Stimulated activated CD4-positive, alpha-beta T cell treated with anti-CD3 and anti-CD28 coated beads, Interleukin-15, amount 100 ng/mL, for 24 hours (primary cell): ENCODE data around the gene GABPB1.
"Not testable (repeated sequence)": the region's sequence is repeated elsewhere in the genome, so short reads cannot be mapped to it uniquely, and the experiment has no call there.

Experiments used
- DNase-seq: peaks from one replicate; pipeline ENCODE4 v3.0.0-alpha.2; 2020

Gene GABPB1

DNA sequence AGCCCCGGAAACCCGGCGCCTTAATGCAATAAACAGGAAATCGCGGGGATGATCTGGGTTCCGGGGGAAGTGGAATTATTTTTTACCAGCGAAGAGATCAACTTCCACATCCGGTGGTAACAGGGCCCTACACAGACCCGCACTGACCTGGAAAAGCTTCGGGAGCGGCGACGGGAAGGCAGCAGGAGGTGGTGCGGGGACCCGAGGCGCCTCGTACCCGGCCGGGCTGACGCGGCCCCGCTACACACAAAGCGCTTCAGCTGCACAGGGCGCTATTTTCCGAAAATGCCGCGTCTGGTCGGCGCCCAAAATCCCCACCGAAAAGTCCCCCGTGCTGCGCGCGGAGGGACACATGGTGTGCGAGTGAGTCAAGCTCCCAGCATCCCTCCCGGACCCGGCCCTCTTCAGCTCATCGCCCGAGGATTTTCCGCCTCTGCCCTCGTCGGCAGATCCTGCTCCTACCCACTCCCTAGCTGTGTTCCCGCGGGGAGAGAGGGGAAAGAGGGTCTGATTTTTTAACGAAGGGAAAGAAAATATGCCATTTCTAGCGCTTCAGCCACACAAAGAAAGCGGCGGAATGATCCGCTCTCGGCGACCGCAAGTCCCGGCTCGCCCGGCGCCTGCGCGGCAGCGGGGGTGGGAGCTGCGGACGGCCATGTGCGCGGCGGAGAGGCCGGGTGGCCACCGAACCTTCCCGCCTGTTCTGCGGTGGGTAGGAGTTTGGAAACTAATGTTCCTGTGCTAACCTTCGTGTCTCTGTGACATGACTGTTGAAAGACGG is at the start of gene GABPB1:
Gene GABPB1 (minus strand): TSS at position 361 of the 781 bp plus-strand sequence. CDS start 45,400 bp downstream, outside the sequence.
- peak; percentile 91 for DNase-seq

DNA sequence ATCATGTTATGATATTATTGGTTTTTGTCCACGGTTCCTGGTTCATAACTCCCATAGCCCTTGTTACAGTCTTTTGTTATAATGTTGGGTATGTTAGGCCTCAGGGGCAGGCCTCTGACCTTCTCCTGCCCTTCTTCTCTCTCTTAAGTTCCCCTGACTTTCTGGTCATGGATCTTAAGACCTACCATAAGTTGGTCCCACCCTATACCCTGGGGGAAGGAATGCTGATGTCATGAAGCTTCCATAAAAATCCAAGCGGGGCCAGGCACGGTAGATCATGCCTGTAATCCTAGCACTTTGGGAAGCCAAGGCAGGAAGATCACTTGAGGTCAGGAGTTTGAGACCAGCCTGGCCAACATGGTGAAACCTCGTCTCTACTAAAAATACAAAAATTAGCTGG is 36.6 kb upstream of the GABPB1 start:
- not testable (repeated sequence) for DNase-seq

DNA sequence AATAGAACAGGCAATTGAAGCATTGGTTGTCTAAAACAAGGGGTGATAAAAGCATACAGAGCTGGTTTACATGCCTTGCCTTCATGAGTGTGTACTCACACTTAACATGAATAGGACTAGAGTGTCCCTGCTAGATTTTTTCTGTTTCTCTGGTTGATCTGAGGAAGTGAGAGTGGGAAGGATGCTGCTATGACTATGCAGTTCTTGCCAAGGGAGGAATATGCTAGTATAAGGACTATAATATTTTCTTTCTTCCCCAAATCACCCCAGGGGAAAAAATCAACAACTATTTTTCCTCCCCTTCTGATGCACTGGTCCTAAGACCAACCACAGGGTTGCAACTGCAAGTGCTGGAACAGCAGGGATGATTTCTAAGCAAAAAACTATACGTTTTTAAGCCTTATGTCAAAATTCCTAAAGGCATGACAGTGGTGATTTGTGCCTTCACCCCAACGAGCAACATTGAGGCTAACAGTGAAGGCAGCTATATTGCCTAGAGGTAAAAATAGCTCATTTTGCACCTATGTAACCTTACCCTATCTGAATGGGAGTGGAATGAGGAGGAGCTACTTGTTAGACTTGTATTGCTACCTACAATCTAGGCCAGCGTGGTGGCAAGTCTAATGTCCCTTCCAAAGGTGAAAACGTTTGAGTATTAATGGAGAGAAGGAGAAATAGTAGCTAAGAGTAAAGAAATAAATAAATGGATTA is 35.7 kb upstream of the GABPB1 start:
- no peak for DNase-seq

DNA sequence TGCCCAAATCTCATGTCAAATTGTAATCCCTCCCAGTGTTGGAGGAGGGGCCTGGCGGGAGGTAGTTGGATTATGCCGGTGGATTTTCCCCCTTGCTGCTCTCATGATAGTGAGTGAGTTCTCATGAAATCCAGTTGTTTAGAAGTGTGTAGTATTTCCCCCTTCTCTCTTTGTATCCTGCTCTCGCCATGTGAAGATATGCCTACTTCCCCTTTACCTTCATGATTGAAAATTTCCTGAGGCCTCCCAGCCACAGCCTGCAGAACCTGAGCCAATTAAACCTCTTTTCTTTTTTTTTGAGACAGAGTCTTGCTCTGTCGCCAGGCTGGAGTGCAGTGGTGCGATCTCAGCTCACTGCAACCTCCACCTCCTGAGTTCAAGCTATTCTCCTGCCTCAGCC is 27.4 kb upstream of the GABPB1 start:
- not testable (repeated sequence) for DNase-seq

DNA sequence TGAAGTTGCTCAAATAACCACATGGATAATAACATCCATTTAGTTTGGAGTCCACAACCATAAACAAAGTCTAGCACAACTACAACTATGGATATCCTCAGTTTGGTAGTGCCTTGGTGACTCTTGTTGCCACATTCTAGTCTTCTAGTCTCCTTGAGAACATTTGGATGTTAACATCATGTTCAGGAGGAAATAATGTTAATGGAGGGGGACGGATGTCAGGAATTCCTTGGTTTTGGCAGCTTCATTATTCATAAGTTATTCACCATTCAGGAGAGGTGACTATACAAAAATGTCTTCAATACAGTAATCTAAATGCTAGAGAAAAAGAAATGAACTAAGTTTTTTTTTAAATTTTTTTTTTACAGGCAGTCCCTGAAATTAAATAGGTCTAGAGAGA is 26.4 kb upstream of the GABPB1 start:
- DNase-seq: no peak

DNA sequence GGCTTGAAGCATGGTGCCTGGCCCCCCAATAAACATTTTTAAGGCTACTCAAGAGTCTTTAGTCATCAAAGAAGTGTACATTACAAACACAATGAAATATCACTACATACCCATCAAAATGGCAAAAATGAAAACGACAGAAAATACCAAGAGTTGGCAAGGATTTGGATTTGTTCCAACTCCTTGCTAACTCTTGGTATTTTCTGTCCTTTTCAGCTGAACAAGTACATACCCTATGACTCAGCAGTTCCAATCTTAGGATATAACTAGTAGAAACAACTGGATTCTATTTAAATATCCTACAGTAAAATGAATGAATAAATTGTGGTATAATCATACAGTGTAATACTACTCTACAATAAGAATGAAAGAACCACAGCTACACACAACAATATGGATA is 25.1 kb upstream of the GABPB1 start:
- DNase-seq: no peak

DNA sequence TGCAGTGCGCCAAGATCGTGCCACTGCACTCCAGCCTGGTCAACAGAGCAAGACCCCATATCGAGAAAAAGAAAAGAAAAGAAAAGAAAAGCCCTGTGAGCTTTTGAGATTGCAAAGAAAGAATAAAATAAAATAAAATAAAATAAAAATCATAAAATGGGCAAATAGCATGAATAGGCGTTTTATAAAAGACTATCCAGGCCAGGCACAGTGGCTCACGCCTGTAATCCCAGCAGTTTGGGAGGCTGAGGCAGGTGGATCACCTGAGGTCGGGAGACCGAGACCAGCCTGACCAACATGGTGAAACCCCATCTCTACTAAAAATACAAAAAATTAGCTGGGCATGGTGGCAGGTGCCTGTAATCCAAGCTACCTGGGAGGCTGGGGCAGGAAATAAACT is 24.4 kb upstream of the GABPB1 start:
- DNase-seq: not testable (repeated sequence)

DNA sequence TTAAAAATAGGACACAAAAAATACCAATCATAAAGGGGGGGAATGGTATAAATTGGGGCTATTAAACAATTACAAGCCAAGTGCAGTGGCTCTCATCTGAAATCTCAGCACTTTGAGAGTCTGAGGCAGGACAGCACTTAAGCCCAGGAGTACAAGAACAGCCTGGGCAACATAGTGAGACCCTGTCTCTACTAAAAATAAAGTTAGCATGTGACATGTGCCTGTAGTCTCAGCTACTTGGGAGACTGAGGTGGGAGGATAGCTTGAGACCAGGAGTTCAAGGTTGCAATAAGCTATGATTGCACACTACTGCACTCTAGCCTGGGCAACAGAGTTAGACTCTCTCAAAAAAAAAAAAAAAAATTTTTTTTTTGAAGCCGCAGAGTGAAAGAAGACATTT is 23.8 kb upstream of the GABPB1 start:
- no peak for DNase-seq

DNA sequence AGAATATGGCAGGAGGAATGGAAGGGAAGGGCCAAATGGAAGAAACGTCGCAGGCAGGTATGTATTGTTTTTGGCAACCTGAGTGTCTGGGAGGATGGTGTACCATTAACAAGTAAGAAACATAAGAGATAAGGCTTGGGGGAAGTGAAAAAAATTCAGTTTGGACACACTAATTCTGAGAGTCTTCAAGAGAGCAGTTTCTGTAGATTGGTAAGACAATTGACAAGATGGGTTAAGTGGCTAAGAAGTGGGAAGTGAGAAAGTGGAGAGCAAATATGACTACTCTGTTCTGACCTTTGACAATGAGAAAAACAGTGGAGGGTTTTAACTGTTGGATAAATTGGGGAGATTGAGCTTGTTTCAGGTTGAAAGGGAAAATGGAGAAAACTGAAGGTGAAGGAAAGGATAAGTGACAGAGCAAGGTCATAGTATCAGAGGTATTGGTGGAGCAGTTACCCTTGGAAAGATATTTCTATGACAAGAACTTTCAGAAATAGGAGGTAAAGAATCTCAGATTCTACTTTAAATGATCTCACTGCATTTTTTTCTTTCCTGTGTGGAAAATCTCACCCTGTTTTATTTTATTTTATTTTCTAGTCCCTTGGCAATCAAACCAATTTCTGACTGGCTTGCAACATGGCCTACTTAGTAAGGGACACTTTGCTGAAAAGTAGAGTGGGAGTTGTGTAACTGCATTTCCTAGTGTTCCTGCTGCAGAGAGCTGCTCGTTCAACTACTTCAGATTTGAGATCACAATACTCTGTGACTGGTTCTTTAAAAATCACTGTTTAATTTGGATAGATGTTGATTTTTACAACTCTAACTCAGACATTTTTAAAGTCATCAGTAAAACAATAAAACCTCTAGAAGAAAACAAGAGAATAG is 23.1 kb upstream of the GABPB1 start:
- DNase-seq: no peak

DNA sequence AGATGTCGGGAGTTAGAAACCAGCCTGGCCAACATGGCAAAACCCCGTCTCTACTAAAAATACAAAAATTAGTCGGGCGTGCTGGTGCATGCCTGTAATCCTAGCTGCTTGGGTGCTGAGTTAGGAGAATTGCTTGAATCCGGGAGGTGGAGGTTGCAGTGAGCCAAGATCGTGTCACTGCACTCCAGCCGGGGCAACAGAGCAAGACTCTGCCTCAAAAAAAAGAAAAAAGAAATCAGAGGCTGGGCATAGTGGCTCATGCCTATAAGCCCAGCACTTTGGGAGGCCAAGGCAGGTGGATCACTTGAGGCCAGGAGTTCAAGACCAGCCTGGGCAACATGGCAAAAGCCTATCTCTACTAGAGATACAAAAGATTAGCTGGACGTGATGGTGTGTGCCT is 14.6 kb upstream of the GABPB1 start:
- not testable (repeated sequence) for DNase-seq

DNA sequence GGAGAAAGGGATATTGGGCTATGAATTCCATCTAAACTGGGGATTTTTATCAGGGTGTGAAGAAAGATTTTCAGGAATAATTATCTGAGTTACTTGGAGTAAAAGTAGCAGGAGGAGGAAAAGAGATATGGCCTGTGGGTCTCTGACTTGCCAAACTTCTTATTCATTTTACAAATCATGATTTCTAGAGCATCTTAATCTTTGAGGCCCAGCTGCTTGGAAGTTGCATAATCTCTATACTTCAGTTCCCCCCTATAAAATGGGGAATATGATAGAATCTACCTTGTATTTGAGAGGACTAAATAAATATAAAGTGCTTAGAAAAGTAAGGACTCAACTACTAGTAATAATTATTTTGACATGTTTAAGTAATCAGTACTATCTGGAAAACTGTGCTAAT is 11.0 kb upstream of the GABPB1 start:
- no peak for DNase-seq

DNA sequence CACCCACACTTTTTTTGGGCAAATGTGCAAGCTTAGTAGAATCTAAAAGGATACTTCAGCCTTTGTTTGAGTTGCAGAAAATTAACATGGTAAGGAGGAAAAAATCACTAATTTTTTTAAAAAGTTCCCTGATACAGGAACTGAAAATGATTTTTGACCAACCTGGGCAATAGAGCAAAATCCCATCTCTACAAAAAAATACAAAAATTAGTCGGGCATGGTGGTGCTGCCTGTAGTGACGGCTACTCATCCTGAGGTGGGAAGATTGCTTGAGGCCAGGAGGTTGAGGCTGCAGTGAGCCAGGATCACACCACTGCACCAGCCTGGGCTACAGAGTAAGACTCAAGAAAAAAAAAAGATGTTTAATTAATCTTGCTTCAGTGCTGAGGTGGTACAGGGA is 10.6 kb upstream of the GABPB1 start:
- no peak for DNase-seq

DNA sequence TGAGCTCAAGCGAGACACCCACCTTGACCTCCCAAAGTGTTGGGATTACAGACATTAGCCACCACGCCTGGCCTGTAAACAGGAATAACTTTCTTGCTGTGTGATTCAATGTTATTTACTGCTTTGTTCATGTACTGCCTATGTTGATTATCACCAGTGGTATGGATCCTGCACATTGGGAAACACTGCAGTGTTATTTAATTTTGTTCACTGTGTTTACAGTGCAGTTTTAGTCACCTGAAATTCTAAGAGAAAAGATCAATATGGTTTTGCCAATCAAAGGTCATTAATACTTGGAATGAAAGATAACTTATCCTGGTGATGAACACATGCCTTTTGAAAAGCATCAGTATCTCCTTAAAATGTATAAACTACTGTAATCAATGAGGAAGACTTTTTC is 8.6 kb upstream of the GABPB1 start:
- DNase-seq: no peak

DNA sequence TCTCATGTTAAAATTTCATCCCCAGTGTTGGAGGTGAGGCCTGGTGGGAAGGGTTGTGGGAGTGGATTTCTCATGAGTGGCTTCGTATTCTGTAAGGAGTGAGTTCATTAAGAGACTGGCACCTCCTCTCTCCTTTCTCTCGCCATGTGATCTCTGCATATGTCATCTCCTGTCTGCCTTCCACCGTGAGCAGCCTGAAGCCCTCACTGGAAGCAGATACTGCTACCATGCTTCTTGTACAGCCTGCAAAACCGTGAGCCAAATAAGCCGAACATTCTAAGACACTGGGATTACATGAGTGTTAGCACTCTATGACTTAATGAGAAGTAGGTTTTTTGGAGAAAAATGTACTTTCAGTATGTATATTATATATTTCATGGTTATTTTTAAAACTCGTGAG is 6.8 kb upstream of the GABPB1 start:
- no peak for DNase-seq

DNA sequence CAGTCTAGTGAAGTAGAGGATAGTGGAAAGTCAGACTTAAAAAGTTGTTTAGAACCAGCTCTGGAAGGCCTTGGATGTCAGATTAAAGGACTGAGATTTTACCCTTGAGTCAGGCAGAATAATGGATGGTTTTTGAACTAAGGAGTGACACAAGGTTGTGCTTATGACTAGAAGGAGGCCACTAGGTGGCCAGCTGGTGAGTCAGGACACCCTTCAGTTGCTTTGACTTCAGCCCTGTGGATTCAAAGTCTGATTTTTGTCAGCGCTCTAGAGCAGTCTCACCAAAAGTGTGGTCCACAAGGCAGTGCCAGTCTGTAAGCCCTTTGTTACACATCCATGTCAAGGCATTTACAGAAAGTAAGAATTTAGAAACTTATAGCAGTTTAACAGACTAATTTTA is 3.8 kb upstream of the GABPB1 start:
- peak; percentile 42 for DNase-seq

DNA sequence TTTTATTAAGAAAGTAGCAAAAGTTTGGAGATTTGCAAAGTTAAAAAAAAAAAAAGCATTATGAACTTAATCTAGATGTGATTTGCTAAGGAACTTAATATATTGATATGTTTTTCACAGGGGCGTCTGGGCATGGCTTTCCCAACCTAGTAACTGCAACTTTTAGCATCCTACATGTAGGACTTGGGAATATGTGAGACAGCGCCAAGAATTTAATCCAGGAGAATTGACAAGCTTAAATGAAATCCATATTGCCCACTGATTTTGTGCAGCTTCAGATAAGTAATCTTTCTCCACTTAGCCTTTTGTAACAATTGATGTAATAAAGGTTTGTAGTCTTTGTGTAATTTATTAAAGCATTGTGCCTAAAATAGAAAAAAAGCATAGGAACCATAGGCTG is 982 bp upstream of the GABPB1 start:
- DNase-seq: no peak

DNA sequence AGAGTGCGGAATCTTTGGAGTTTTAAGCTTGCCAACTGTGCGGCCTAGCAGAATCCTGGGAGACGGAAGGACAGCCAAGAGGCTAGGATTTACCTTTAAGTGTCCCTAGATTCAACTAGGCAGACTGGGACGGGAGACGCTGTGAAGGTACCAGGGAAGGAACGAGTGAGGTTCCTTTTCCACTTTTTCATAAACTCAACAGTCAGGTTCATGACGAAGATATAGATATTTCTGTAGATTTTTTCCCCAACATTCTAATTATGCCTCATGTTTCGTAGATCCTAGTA is 564 bp upstream of the GABPB1 start:
- DNase-seq: no peak

DNA sequence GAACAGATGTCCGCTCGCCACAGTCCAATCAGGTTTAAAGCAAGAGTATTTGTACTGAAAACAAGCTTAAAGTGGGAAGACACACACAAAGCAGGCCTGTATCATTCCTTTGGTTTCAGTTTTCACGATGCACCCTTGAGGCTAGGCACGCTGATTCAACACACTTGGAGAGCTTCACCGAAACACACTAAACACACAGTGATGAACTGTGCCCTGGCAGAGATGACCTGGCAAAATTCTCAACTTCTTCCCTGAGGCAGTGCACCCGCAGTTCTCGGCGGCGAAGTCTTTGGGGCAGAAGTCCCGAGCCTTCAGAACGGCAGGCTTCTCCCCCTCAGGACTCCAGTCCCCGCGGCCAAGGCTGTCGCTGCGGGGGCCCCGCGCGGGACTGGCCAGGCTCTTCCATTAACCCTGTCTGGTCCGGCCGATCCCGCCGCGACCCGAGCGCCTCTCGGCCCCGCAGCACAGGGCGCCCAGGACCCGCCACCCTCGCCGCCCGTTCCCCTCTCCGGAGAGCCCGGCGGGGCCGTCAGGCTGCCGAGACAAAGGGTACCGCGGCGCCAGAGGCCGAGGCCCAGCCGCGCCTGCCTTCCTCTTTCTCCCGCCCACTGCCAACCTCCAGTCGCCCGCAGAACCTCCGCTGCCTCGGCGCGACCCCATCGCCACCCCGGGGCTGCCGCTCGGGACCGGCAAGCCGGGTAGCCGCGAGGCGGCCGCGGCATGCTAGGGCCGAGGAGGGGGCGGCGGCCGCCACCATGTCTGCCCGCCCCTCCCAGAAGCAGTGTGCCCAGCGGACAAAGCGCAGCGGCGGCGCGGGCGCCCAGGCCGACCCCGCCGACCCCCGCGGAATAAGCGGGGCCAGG is 792 bp downstream of the GABPB1 start:
- DNase-seq: peak; percentile 62

DNA sequence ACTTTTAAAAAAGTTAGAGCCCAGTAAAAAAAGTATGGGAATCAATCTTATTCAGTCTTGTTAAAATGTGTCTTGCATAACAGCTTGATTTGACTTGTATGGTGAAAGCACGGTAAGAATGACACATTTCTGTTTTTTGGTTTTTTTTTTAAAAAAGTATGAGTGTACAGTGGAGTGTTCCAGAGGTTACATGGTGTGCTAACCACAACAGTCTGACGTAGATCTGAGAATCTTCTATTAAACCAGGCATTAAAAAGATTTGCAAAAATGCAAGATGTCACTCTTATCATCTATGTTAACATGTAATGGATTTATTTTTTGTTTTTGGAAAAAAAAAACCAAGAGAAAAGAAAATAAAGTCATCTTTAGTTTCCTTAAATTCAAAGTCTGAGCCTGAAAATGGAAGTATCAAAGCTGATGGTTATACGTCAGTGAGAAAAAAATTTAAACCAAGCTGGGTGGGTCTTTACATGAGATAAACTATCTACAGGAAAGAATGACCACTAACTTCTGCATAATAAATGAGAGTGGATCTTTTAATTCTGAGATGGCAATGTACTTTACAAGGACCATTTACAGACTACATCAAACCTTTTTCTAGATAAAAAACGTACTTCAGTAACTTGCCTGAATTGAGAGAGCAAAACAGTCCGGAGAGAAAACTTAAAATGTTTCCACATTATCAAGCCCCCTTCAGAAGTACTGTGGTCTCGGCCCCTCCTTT is 1.6 kb downstream of the GABPB1 start:
- no peak for DNase-seq

DNA sequence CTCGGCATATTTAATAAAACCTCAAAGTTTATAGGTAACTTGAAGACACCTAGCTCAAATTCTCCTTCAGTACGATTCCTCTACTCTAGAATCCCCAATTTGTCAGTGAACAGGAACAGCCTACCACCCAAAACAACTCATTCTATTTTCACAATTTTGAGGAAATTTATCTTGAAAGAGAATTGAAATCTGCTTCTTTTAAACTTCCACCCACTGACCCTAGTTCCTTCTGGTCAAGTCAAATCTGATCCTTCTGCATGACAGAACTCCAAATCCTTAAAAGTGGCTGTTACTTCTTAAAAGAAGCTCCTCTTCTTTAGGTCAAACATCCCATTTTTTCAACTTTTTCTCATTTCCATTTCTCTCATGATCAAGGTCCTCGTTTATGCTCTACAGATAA is 4.4 kb downstream of the GABPB1 start:
- no peak for DNase-seq

DNA sequence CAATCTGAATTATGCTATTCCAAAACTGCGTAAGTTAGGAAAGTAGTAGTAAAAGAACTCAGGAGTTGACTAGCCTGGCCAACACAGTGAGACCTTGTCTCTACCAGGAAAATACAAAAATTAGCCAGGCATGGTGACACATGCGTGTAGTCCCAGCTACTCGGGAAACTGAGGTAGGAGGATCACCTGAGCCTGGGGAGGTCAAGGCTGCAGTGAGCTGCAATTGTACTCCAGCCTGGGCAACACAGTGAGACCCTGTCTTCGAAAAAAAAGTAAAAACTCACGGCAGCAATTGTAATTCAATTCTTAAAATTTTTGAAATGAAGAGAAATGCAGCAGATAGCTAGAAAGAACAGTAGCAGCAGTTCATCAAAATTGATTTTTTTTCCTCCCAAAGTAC is 9.7 kb downstream of the GABPB1 start:
- no peak for DNase-seq

DNA sequence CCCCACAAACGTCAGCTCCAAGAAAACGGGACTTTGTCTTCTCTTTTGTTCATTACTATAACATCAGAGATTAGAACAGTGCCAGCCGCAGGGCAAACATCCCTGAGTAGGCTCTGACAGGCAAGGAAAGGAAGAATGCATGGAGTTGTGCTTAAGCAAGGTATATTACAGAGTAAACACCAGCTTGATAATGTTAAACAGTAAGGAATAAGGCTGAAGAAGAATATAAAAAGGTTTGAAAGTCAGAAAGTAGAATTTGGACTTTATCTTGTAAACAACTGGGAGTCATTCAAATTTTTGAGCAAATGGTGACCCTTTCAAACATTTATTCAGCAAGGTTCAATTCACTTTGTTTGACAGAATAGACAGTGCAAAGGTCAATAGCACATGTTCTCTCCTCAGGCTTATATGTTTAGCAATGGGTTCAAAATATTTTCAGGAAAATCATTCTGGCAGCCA is 11.0 kb downstream of the GABPB1 start:
- DNase-seq: no peak
